WTC11 (cell line): ENCODE measurements around the gene PAPSS1. TPM values are rescaled to one million over a fixed set of nuclear protein-coding genes. Genes with fewer than 3 reads are reported as not detected.

Experiments used
- ATAC-seq: fragments of 200-7000 bp; cut with Tn5 transposase; 2 replicates; pipeline ENCODE4 v1.10.0; 2021; ENCODE audit warnings: mild to moderate bottlenecking, moderate library complexity
- CTCF ChIA-PET: fragments of 300-600 bp; sonication (Branson Sonifier 250); formaldehyde crosslinking; loops from one replicate; lab custom pipeline; 2021; ENCODE audit warnings: antibody characterized with exemption; lab: Charles Lee
- POLR2A ChIA-PET: fragments of 350-600 bp; sonication (Branson Sonifier 250); formaldehyde crosslinking; loops from one replicate; lab custom pipeline; 2021; ENCODE audit warnings: antibody characterized with exemption; lab: Charles Lee
- DNase-seq: peaks from one replicate; pipeline ENCODE4 v3.0.0; 2021; ENCODE audit warnings: low spot score
- H3K27ac Mint-ChIP-seq: 2 replicates; pipeline ENCODE4 v1.8.0; 2021; ENCODE audit warnings: mixed read lengths
- H3K27me3 Mint-ChIP-seq: 2 replicates; pipeline ENCODE4 v1.8.0; 2021; ENCODE audit warnings: low read depth, mild to moderate bottlenecking, moderate library complexity, mixed read lengths
- H3K36me3 Mint-ChIP-seq: 2 replicates; pipeline ENCODE4 v1.8.0; 2021; ENCODE audit warnings: mixed read lengths
- H3K4me1 Mint-ChIP-seq: 2 replicates; pipeline ENCODE4 v1.8.0; 2022; ENCODE audit warnings: mixed read lengths
- H3K4me3 Mint-ChIP-seq: 2 replicates; pipeline ENCODE4 v1.8.0; 2021; ENCODE audit warnings: mild to moderate bottlenecking, moderate library complexity, mixed read lengths
- H3K9me3 Mint-ChIP-seq: 2 replicates; pipeline ENCODE4 v1.8.0; 2021; ENCODE audit warnings: mixed read lengths
- AR ChIP-seq: fragments of 250-450 bp; sonication (Bioruptor Pico); IDR thresholded peaks from 2 replicates; pipeline ENCODE4 v1.9.0; 2021; ENCODE audit warnings: mild to moderate bottlenecking
- ATF1 ChIP-seq: sonication (generic); formaldehyde crosslinking; IDR thresholded peaks from 2 replicates; pipeline ENCODE4 v1.8.1; 2023; ENCODE audit warnings: mild to moderate bottlenecking, moderate library complexity, missing genetic modification reagents
- ATF3 ChIP-seq: sonication (generic); formaldehyde crosslinking; conservative IDR thresholded peaks from 2 replicates; pipeline ENCODE4 v1.8.1; 2022; ENCODE audit warnings: mild to moderate bottlenecking, missing genetic modification reagents
- CBFB ChIP-seq: sonication (generic); formaldehyde crosslinking; IDR thresholded peaks from 2 replicates; pipeline ENCODE4 v1.8.1; 2022; ENCODE audit warnings: mild to moderate bottlenecking, low read depth, missing genetic modification reagents
- E2F4 ChIP-seq: sonication (generic); formaldehyde crosslinking; IDR thresholded peaks from 2 replicates; pipeline ENCODE4 v1.8.1; 2022; ENCODE audit warnings: low read depth, mild to moderate bottlenecking, moderate library complexity, missing genetic modification reagents, borderline replicate concordance
- E2F5 ChIP-seq: sonication (generic); formaldehyde crosslinking; IDR thresholded peaks from 2 replicates; pipeline ENCODE4 v1.8.1; 2022; ENCODE audit warnings: mild to moderate bottlenecking, moderate library complexity, missing genetic modification reagents
- ELF4 ChIP-seq: sonication (generic); formaldehyde crosslinking; IDR thresholded peaks from 2 replicates; pipeline ENCODE4 v1.8.1; 2022; ENCODE audit warnings: low read depth, mild to moderate bottlenecking, moderate library complexity, missing genetic modification reagents
- FOXP4 ChIP-seq: sonication (generic); formaldehyde crosslinking; IDR thresholded peaks from 2 replicates; pipeline ENCODE4 v1.8.0; 2022; ENCODE audit warnings: mild to moderate bottlenecking, missing genetic modification reagents
- GABPB1 ChIP-seq: sonication (generic); formaldehyde crosslinking; IDR thresholded peaks from 2 replicates; pipeline ENCODE4 v1.8.1; 2023; ENCODE audit warnings: mild to moderate bottlenecking, missing genetic modification reagents
- GTF2I ChIP-seq: fragments of 250-450 bp; sonication (Bioruptor Pico); conservative IDR thresholded peaks from 2 replicates; pipeline ENCODE4 v1.4.0; 2021; ENCODE audit warnings: mild to moderate bottlenecking
- HMGA2 ChIP-seq: fragments of 250-450 bp; sonication (Bioruptor Pico); IDR thresholded peaks from 2 replicates; pipeline ENCODE4 v1.4.0; 2021; ENCODE audit warnings: mild to moderate bottlenecking, moderate library complexity
- KAT7 ChIP-seq: sonication (generic); formaldehyde crosslinking; IDR thresholded peaks from 2 replicates; pipeline ENCODE4 v1.8.1; 2023; ENCODE audit warnings: missing genetic modification reagents, mild to moderate bottlenecking, borderline replicate concordance
- SMAD3 ChIP-seq: sonication (generic); formaldehyde crosslinking; IDR thresholded peaks from 2 replicates; pipeline ENCODE4 v1.8.0; 2022; ENCODE audit warnings: missing genetic modification reagents, mild to moderate bottlenecking, borderline replicate concordance
- SMAD4 ChIP-seq: sonication (generic); formaldehyde crosslinking; IDR thresholded peaks from 2 replicates; pipeline ENCODE4 v1.8.0; 2022; ENCODE audit warnings: mild to moderate bottlenecking, missing genetic modification reagents
- SOX15 ChIP-seq: fragments of 250-450 bp; sonication (Bioruptor Pico); IDR thresholded peaks from 2 replicates; pipeline ENCODE4 v1.9.0; 2021; ENCODE audit warnings: mild to moderate bottlenecking
- STAT6 ChIP-seq: sonication (generic); formaldehyde crosslinking; conservative IDR thresholded peaks from 2 replicates; pipeline ENCODE4 v1.8.1; 2023; ENCODE audit warnings: mild to moderate bottlenecking, low read depth, missing genetic modification reagents, moderate library complexity
- ZBTB21 ChIP-seq: sonication (generic); formaldehyde crosslinking; IDR thresholded peaks from 2 replicates; pipeline ENCODE4 v1.8.1; 2023; ENCODE audit warnings: mild to moderate bottlenecking, missing genetic modification reagents, borderline replicate concordance
- total RNA-seq: library from RNA; stranded (reverse); gene quantifications from 3 replicates; pipeline ENCODE4 v1.2.3, GENCODE V29; 2021
- TF ChIP-seq, protein P1 (sequence below): sonication (generic); formaldehyde crosslinking; IDR thresholded peaks from 2 replicates; pipeline ENCODE4 v1.8.0; 2023; ENCODE audit warnings: missing genetic modification reagents, mild to moderate bottlenecking, borderline replicate concordance
- TF ChIP-seq, protein P2 (sequence below): sonication (generic); formaldehyde crosslinking; IDR thresholded peaks from 2 replicates; pipeline ENCODE4 v1.8.1; 2022; ENCODE audit warnings: missing genetic modification reagents, borderline replicate concordance
- TF ChIP-seq, protein P3 (sequence below): sonication (generic); formaldehyde crosslinking; IDR thresholded peaks from 2 replicates; pipeline ENCODE4 v1.8.1; 2023; ENCODE audit warnings: mild to moderate bottlenecking, missing genetic modification reagents, moderate library complexity

PAPSS1 gene
- total RNA-seq, 1 experiment from 2014 or later = 62.9 TPM

DNA sequence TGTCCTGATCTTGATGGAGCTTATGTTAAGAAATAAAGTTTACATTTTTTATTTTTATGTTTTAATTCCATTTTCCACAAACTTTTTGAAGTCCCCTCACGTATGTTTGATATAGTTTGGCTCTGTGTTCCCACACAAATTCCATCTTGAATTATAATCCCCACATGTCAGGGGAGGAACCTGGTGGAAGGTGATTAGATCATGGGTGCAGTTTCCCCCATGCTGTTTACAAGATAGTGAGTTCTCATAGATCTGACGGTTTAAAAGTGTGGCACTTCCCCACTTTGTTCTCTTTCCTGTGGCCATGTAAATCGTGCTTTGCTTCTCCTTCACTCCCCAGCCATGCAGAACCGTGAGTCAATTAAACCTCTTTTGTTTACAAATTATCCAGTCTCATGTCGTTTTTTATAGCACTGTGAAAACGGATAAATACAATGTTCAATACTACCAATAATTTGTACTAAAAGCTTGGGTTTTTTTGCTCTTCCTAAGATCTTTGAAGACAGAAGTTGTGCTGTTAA is 89.8 kb downstream of the PAPSS1 start (continued):
- TF ChIP-seq E2F5 (CRISPR knock-in tag) (no peak), SMAD3 (no peak), HMGA2 (CRISPR knock-in tag) (no peak), GABPB1 (CRISPR knock-in tag) (no peak), ZBTB21 (no peak), SMAD4 (no peak), GTF2I (CRISPR knock-in tag) (no peak), ELF4 (no peak), SOX15 (CRISPR knock-in tag) (no peak), CBFB (no peak)
- TF ChIP-seq, protein P1, sequence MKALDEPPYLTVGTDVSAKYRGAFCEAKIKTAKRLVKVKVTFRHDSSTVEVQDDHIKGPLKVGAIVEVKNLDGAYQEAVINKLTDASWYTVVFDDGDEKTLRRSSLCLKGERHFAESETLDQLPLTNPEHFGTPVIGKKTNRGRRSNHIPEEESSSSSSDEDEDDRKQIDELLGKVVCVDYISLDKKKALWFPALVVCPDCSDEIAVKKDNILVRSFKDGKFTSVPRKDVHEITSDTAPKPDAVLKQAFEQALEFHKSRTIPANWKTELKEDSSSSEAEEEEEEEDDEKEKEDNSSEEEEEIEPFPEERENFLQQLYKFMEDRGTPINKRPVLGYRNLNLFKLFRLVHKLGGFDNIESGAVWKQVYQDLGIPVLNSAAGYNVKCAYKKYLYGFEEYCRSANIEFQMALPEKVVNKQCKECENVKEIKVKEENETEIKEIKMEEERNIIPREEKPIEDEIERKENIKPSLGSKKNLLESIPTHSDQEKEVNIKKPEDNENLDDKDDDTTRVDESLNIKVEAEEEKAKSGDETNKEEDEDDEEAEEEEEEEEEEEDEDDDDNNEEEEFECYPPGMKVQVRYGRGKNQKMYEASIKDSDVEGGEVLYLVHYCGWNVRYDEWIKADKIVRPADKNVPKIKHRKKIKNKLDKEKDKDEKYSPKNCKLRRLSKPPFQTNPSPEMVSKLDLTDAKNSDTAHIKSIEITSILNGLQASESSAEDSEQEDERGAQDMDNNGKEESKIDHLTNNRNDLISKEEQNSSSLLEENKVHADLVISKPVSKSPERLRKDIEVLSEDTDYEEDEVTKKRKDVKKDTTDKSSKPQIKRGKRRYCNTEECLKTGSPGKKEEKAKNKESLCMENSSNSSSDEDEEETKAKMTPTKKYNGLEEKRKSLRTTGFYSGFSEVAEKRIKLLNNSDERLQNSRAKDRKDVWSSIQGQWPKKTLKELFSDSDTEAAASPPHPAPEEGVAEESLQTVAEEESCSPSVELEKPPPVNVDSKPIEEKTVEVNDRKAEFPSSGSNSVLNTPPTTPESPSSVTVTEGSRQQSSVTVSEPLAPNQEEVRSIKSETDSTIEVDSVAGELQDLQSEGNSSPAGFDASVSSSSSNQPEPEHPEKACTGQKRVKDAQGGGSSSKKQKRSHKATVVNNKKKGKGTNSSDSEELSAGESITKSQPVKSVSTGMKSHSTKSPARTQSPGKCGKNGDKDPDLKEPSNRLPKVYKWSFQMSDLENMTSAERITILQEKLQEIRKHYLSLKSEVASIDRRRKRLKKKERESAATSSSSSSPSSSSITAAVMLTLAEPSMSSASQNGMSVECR (CRISPR knock-in tag) = no peak
- TF ChIP-seq, protein P2, sequence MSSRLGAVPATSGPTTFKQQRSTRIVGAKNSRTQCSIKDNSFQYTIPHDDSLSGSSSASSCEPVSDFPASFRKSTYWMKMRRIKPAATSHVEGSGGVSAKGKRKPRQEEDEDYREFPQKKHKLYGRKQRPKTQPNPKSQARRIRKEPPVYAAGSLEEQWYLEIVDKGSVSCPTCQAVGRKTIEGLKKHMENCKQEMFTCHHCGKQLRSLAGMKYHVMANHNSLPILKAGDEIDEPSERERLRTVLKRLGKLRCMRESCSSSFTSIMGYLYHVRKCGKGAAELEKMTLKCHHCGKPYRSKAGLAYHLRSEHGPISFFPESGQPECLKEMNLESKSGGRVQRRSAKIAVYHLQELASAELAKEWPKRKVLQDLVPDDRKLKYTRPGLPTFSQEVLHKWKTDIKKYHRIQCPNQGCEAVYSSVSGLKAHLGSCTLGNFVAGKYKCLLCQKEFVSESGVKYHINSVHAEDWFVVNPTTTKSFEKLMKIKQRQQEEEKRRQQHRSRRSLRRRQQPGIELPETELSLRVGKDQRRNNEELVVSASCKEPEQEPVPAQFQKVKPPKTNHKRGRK = no peak
- TF ChIP-seq, all 79 proteins: peak for 0

DNA sequence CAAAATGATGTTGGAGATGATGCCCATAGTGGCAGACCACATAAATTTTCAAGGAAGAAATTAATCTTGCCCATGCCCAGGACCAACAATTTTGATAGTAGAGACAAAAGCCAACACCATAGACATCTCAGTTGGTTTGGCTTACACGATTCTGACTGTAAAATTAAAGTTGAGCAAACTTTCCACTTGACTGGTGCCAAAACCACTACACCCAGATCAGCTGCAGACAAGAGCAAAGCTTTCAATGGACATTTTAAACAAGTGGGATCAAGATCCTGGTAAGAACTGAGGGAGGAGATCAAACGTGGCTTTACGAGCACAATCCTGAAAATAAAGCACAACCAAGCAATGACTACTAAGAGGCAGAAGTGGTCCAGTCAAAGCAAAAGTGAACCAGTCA is 90.7 kb downstream of the PAPSS1 start:
- ChIA-PET CTCF (no interaction called here), POLR2A (interaction anchor here (0.6 kb wide), 1 partner anchor 257 kb away, joined by 7 read pairs; no protein-coding TSS in a partner anchor)
- Mint-ChIP-seq H3K9me3 (peaks cover 3% of the 10 kb centered on the region), H3K4me3 (no peak overlapping the region), H3K27me3 (no peaks in the 10 kb centered on the region), H3K36me3 (peaks cover 8% of the 10 kb centered on the region), H3K4me1 (no peaks in the 10 kb centered on the region), H3K27ac (no peak overlapping the region)
- ATAC-seq = no peak
- no peak for DNase-seq
- TF ChIP-seq E2F4 (CRISPR knock-in tag) = no peak
- no peak for TF ChIP-seq AR (CRISPR knock-in tag)
- no peak for TF ChIP-seq ATF1 (CRISPR knock-in tag)
- no peak for TF ChIP-seq KAT7 (CRISPR knock-in tag)
- no peak for TF ChIP-seq ATF3 (CRISPR knock-in tag)
- TF ChIP-seq, protein P3, sequence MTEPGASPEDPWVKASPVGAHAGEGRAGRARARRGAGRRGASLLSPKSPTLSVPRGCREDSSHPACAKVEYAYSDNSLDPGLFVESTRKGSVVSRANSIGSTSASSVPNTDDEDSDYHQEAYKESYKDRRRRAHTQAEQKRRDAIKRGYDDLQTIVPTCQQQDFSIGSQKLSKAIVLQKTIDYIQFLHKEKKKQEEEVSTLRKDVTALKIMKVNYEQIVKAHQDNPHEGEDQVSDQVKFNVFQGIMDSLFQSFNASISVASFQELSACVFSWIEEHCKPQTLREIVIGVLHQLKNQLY = no peak
- no peak for TF ChIP-seq SMAD4
- no peak for TF ChIP-seq FOXP4 (CRISPR knock-in tag)
- no peak for TF ChIP-seq STAT6 (CRISPR knock-in tag)
